GM18511 (cell line): ENCODE results near the gene NCKAP5.
A peak's percentile ranks its signal among the peaks of the same experiment; 100 is the strongest.

Experiments
- ATAC-seq: cut with Tn5 transposase; IDR thresholded peaks from one replicate; pipeline ENCODE4 v1.9.1; 2021; ENCODE audit warnings: mild to moderate bottlenecking, moderate library complexity; ENCODE audit not compliant: unreplicated experiment

The NCKAP5 gene

DNA sequence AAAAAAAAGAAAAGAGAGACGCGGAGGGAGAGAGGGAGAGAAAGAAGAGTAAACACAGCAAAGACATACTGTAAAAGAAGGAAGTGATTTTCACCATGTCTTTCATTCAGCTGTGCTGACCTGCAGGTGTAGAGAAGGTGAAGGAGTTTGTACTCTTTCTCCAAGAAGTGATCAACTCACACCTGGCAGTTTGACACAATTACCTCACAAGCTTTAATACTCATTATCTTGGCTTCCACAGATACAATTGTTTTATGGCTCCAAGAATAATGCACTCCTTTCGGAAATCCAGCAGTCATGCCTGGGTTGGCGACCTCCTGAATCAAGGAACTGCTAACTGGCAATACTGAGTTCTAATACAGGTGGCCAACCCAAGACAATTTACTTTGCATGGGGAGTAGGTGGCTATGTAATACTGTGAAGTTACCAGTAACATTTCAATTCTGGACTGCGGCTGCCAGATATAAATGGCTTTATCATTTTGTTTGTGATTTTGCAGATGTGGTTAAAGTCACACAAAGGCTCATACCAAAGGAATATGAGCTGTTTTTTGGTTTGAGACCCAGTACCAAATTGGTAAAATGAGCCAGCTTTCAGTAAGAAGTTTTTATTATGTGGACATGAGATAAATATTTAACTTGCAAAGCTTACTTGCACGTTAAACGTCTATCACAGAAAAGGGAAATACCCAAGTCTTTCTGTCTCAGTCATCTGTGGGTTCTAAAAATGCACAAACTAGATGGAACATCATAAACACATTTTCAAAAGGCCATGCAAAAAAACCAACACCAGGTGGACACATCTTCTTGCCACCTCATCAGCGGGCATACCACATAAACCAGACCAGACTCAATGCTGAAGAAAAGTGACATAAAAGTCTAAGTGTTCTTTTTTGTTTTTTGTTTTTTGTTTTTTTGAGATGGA, 69.3 kb downstream of the NCKAP5 start:
- ATAC-seq = peak; percentile 70

DNA sequence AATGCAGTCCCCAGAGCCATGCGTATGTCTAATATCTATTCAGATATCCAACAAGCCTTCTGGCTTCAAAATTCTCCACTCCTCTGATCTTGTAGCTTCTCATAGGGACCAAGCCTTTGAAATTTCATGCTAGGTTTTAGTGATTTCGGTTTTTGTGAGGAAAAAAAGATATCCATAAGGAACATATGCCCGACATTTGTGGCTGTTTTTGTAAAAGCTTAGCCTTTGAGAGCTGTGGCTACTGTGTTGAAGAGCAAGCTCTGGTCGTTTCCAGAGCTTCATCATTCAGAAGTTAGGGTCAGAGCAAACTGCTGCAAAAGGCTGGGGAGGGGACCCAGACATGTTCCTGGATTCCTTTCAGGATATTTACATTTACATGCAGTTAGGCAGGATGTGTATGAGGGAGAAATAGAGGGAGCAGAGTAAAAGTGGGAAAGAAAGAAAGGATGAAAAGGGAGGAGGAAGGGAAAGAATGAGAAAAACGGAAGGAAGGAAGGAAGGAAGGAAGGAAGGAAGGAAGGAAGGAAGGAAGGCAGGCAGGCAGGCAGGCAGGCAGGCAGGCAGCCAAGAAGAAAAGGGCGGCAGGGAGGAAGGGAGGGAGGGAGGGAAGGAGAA, 70.2 kb downstream of the NCKAP5 start:
- no peak for ATAC-seq

DNA sequence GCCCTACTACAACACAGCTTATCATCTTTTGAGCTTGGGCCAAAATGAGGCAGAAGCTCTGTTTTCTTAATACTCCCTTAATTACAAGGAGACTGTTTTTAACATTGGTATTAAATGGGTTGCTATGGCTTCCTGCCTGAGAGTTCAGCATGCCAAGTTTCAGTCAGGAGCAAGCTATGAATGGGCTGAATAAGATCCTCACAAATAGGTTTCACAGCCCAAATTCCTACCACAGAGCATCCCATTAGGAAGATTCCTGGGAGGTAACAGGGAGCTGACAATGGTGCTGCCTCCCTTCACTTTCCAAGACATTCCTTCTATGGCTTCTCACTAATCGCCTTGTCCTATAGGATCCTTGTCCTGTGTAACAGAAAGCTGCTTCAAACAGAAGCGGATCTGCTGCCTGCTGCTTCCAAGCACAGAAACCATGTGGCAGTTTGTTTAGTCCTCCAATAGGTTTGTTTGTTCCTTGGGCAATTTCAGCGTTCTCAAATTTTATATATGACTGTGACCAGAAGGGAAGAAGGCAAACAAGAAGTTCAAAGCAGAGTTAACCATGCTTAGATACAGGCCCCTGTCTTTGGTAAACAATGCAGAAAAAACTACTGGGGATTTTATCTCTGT, 70.9 kb downstream of the NCKAP5 start:
- ATAC-seq = no peak

DNA sequence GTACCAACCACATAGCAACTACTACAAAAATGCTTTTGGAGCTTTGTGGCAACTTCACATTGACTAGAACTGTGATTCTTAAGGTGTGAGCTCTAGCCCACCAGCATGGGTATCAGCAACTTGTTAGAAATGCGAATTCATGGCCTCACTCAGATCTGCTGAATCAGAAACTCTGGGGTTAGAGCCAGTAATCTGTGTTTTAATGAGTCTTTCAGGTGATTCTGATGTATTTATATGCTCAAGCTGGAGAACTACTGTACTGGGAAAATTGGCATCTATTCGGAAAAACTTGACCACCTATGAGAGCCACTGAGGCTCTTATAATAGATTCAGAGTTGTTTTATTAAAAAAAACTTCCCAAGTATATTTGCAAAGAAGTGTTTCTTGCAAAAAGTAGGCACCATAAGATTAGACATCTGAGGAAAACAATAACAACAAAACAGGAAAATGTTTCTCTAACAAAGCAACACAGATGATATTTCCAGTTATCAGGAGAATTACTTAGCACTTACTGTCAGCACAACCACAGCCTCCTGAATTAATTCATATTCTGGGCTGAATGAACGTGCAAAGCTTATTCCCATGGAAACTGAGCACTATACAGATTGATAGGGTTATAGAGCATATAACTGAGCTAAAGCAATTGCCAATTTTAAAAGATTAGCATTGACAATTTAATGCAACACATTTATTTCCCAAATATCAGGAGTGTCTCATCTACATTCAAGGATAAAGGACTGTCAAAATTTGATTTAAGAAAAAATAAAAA, 71.6 kb downstream of the NCKAP5 start:
- ATAC-seq = no peak

DNA sequence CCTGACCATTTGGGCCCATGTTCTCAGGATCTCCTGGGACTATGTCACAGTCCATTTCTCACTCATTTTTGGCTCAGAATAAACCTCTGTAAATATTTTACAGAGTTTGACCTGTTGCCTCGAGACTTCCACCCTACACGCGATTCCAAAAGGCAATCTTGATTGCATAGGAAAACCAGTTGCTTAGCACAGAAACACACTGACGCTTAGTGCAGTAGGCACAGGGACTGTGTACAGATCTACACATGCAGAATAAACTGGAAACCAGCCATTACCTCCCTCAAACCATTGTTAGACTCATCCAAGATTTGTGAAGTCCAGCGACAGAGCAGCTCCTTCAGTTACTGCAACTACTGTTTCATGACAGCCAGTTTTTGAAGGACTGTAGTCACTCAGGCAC, 73.0 kb downstream of the NCKAP5 start:
- no peak for ATAC-seq

DNA sequence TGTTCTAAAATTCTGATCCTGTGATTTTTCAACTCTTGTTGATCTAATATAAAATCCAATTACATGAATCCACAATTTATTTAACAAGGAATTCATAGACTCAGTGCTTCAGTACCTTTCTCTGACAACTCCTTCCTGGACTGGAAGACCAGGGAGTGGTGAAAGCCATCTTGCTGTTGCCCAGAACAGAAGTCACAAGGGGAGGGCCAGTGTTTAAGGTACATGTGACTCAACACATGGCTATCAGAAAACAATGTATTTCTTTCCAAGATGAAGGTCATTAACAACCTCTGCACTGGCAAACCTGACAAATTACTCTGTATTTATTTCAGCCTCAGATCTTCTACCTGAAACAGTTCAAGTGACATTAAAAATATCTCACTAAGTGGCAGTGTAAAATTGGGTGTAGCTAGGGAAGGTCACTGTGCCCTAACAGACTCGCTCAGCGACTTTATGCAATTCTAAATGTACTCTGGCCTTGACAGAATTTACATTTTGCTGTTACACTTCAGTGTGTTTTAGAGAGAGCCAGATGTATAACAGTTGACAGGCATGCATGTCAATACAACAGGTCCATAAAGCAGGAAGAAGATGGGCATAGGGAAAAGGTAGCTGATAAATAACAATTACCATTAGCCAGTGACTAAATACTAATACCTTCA, 75.4 kb downstream of the NCKAP5 start:
- ATAC-seq = no peak

DNA sequence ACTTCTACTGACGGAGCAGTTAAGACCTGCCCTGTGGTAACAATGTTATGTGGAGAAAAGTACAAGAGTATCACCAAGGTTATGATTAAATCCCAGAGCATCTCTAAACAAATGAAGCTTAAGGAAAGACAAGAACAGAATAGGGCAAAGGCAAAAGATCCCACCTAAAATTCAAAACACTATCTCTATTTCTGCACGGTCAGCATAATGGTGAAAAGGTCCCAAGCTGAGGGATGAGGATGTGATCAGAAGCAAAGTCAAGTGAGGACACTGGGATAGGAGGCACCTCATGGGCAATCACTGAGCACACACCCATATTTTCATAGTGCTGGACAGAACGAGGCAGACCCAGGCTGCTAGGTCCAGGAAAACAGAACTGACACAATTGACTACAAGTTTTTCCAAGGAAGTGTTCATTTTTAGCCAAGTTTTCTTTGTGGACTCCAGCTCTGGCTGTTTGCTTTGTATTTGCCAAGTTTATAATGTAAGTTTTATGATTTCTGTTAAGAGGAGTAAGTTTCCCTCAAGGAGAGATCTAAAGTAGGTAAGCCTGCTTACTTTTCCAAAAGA, 77.8 kb downstream of the NCKAP5 start:
- ATAC-seq = no peak

DNA sequence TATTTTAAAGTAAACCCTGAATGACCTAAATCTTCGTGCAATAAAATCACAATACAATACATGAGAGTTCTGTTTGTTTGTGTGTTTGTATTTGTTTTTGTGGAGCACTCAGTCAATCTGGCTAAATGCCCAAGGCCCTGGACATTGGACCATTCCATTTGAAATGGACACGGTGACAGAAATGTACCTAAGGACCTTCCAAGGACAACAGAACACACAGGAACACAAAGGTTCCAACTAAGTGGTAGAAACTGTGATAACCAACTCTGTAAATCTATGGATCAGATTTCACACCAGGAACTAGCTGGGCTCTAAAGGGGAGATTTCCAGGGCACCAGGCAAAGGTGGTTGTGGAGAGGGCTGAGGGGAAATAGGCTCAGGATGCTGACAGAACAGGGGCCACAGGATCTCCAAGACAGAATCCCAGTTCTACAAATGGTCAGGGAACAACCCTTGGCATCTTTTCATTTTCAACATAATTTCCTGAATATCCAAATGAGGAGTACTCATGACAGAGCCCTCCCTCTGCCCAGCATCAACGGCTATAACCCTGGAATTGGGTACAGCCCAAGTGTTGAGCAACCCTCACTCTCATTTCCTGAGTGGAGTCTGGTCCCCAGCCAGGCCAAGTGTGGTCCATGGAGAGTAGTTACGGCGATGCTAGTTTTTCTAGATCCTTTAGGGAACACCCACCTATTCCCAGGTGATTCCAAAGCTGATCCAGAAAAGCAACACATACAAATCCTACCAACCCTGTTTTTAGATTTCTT, 78.4 kb downstream of the NCKAP5 start:
- no peak for ATAC-seq

DNA sequence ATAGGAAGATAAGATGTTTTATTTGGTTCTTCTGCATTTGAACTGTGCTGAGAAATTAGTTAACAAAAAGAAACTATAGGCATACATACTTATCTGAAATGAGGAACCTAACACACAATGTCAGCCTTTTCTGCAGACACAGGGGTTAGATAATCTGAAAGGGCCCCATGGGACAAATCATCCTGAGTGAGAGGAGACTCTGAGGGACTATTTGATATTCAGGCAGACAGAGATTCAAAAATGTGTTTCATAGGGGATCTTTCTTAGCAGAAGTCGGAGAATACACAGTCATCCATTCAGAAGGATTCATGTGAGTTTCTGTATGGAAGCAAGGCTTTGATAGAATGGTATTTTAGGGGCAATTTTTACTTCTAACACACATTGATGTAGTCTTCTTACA, 79.1 kb downstream of the NCKAP5 start:
- no peak for ATAC-seq

DNA sequence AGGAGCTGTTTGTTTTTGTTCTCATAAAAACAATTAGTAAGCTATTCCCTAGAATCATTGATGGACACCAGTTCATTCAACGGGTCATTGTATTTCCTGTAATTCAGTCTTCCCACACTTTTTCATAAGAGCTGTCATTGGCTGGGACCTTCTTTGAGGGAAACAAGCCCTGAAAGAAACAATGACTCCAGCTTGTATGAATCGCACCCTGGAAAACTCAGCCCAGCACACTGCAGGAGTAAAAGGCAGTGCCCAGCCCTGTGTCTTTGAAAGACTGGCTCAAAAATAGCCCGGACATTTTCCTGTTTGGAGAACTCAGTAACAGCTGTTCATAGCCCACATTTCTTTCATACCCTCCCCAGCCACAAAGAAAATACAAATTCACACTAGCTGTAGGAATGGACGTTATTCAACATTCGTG, 81.5 kb downstream of the NCKAP5 start:
- ATAC-seq = no peak

DNA sequence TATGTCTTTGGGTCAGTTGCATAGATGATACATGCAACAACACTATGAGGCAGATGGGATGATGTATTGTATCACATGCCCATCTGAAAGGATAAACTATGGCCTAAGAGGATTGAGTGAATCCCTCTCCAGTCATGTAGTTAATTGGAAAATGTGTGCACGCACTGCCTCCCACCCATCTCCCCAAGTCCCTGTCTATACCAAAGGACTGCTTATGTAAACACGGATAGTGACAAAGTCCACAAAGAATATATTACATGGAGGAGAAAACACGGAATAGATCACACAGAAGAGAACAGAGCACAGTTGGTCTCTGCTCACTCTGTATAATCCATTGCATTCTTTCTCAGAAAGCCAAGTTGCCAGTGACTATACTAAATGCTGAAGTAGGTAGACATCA, 82.4 kb downstream of the NCKAP5 start:
- no peak for ATAC-seq

DNA sequence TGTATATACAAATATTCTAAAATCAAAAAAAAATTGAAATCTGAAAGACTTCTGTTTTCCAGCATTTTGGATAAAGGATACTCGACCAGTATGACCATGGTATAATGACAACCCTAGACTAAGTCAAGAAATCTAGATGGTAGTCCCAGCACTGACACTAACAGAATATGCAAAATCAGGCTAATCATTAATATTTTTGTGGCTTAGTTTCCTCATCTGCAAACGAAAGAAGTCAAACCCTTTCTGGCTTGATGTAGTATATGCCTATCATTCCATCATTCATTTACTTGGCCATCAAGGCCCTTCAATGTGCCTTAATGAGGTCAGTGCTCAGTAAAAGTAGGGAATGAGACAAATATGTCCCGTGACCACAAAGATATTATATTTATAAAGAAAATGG, 83.5 kb downstream of the NCKAP5 start:
- peak; percentile 52 for ATAC-seq

DNA sequence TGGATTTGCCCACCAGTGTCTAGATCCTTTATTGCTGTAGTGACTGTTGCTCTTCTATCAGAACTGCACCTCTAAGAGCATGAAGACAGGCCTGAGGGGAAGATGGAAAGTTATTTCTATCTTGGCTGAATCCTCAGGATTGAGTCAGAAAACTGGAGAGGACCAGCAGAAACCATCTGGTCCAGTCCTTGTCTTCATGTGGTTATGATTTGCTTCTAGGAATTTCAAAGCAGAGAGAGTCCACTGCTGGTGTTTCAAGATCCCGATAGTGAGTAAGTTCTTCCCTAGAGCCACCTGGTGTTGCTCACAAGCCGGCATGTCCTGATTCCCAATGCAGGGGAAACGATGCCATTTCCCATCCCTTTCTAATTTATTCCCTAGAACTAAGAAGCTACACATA, 84.2 kb downstream of the NCKAP5 start:
- no peak for ATAC-seq

DNA sequence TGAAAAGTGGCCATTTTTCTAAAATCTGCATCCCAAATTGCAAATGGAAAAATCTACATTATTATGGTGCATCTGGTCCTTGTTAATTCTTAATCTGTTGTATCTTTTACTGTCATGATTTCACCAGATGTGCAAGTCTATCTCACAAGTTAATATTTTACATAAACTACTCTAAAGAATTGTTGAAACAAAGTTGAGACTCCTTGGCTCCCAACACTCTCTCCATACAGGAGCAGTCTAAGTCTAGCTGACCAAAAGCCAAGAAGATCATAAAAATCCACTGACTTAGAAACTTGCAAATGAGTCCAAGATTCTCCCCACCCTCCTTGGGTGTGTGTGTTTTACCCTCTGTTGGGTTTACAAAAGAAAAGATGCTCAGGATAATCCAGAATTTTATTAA, 85.1 kb downstream of the NCKAP5 start:
- ATAC-seq = no peak

DNA sequence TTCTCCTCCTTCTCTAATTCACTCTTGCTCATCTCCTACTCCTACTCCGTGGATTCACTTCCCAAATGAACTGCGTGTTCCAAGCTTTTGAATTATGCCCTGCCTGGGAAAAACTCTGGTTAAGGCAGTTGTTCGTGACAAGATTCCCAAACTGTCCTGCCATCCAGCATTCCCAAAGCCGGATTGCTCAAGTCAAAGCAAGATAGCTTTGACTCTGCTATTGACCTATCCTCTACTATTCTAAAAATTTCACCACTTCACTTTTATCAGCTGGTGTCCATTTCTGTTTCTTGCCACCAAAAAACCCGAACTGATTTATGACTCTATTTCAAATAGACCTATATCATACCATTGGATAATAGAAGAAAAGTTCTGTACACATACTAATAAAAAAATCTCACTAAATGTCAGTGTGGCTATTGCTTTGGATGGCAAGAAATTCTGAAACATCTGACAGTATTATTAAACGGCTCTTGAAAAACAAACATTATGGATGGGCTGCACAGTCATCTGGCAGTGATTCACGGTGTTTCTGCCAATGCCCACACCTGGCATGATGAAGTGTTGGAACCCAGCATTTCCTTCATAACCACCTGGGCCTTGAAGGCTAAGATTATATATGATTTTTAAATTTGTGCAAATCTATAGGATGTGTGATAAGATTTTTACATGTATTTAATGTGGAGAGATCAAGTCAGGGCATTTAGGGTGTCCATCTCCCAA, 87.4 kb downstream of the NCKAP5 start:
- ATAC-seq = no peak

DNA sequence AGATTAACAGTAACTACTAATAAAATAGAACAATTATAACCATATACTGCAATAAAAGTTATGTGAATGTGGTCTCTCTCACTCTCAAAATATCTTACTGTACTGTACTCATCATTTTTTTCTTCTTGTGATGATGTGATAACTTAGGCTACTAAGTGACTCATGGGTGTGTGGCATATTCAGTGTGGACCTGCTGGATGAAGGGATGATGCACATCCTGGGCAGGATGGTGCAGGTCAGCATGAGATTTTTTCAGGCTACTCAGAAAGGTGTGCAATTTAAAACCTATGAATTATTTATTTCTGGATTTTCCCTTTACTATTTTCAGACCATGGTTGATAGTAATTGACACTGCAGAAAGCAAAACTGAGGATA, 90.7 kb downstream of the NCKAP5 start:
- no peak for ATAC-seq

DNA sequence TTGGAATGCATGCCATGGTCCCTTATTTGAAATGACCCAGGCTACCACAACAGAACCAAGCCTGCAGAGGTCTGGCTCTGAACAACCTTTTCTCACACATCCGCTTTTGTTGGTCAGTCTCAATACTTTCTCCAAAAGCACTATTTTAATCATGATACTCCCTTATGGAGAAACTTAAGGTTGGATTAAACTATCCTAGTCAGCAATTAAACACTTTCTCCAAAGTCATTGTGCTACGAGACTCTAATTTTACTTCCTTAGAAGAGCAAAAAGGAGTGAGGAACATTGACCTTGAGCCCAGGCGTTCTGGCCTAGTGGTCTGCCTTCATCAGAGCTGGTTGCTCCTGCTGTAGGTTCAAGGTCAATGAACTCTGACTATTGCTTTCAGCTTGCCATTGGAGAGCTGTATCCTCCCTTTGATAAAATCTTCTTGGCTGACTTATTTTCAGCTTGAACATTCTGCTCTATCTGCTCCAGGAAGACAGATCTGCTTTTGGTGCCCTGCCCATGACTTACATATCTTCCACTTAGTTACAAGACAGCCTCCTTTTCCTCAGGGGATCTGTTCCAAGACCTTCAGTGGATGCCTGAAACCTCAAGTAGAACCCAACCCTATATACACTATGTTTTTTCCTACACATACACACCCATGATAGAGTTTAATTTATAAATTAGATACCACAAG, 91.2 kb downstream of the NCKAP5 start:
- no peak for ATAC-seq

DNA sequence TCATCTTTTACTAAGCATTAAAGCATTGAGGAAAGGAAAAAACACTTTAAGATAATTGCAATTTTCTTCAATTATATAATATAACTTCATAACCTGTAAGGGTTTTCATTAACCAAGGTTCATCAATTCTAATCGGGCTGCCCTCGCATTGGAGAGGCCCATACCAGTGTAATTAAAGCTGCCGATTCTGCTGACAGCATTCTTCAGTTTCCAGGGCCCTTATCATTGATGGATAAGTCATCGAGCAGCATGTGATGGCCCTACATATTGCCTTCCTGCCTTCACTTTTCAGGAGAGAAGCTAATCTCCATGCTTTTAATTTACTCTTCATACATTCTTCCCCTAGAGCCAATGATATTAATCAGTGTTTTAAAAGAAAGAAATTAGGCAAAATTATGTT, 92.0 kb downstream of the NCKAP5 start:
- ATAC-seq = no peak
